Stimulated activated CD4-positive, alpha-beta T cell treated with anti-CD3 and anti-CD28 coated beads, Interleukin-2, amount 100 ng/mL, for 4 hours (primary cell): ENCODE results near the gene LIMS1.
A peak's percentile ranks its signal among the peaks of the same experiment; 100 is the strongest.
"Not testable (repeated sequence)": the region's sequence is repeated elsewhere in the genome, so short reads cannot be mapped to it uniquely, and the experiment has no call there.

Source experiments
- DNase-seq: peaks from one replicate; pipeline ENCODE4 v3.0.0-alpha.2; 2020; ENCODE audit warnings: low read depth

LIMS1 gene

GRCh38 chr2:108552566-108552965 is 18.3 kb downstream of the LIMS1 start:
- no peak for DNase-seq

- no peak for DNase-seq
Observed at GRCh38 chr2:108553209-108553919, 19.1 kb downstream of the LIMS1 start.

DNA sequence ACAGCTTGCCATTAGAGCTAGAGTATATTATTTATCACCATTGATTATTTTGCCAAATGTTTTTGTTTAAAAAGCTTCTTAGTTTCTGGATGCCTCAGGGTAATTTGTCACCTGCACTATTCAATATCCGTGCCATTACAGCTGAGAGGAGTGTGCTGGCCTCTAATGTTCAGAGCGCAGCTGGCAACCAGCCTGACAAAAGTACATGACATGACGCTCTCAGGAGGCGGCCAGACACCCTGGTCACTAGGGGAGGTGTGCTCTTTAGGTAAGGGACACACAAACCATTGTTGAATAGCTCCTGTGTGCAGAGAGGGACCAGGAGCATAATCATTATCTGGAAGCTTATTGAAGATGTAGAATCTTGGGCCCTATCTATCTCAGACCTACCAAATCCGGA is 20.3 kb downstream of the LIMS1 start:
- no peak for DNase-seq

GRCh38 chr2:108555572-108555971 is 21.3 kb downstream of the LIMS1 start:
- DNase-seq = no peak

GRCh38 chr2:108556581-108556980 is 22.3 kb downstream of the LIMS1 start:
- DNase-seq = not testable (repeated sequence)

- DNase-seq = no peak
Observed at GRCh38 chr2:108560241-108560811, 26.1 kb downstream of the LIMS1 start.

GRCh38 chr2:108560895-108561530 is 26.7 kb downstream of the LIMS1 start:
- no peak for DNase-seq

- DNase-seq = no peak
Observed at GRCh38 chr2:108562274-108562673, 28.0 kb downstream of the LIMS1 start.

- DNase-seq = no peak
Observed at GRCh38 chr2:108564510-108564909, 30.2 kb downstream of the LIMS1 start.

- DNase-seq = no peak
Observed at GRCh38 chr2:108565778-108566375, 31.6 kb downstream of the LIMS1 start.

- no peak for DNase-seq
Observed at GRCh38 chr2:108570416-108570815, 36.1 kb downstream of the LIMS1 start.

DNA sequence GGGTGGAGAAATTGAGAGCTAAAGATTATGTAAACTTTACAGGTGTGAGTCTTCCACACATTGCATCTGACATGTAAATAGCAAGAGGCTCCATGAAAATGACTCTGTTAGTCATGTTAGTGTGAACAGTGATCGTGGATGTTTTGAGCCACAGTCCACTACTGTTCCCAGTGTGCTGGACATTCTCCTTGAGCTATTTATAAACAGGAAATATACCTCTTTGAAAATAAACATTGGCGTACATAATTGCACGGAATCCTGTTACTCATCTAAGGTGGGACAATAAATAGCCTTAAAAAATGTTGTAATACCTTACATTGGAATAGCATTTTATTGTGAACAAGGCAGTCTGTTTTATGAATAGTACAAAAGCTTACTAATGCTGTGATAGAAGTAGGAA is 37.0 kb downstream of the LIMS1 start:
- DNase-seq = no peak

DNA sequence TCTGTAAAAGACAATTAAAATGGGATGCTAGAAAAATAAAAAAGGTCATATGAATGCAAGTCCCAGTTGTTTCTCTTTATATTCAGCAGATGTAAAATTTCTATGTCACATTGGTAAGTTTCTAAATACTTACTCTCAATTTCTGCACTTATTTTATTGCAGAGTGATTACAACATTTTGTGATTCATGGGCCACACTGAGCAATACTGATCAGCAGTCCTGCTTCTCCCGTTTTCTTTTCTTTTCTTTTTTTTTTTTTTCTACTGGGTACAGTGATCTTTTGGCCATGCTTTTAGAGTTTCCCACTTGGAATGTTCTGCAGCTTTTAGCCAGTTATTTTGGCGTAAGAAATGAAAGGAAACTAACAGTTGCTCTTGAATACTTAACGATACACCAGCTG is 38.8 kb downstream of the LIMS1 start:
- no peak for DNase-seq

DNA sequence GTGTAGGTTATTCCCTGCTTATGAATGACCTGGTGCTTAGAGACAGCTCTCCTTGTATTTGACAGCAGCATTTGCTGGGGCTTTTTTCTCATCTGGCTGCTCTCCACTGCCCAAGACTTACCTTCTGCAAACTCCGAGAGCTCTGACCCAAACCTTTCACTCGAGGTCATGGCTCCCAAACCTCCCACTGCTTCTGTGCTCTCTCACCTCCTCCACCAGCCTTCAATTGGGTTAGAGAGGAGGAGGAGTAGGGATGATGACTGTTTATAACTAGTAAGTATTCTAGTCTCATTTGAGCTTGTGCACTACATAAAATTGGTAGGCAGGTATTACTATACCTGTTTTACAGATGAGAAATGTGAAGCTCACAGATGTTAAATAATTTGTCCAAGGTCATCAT is 40.1 kb downstream of the LIMS1 start:
- no peak for DNase-seq

GRCh38 chr2:108575132-108575966 is 41.1 kb downstream of the LIMS1 start:
- no peak for DNase-seq

GRCh38 chr2:108577099-108577498 is 42.8 kb downstream of the LIMS1 start:
- no peak for DNase-seq

DNA sequence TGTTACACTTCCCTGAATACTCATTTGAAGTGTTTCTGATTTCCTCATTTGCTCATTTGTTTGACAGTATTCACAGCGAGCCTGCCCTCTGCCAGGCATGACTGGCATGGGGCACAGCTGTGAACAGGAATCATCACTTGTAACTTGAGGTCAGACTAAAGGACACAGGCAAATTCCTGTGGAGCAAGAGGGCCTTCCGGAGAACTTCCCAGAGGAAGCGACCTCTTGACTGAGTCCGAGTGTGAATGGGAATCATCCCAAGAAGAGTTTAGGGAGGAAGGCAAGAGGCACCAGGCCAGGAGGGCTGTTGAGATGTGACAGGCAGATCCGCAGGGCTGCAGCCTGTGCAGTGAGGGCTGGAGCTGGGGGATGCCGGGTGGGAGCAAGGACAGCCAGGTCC is 45.4 kb downstream of the LIMS1 start:
- DNase-seq = no peak

- DNase-seq = no peak
Observed at GRCh38 chr2:108580050-108580449, 45.8 kb downstream of the LIMS1 start.

- DNase-seq = peak; percentile 45
Observed at GRCh38 chr2:108583903-108584520, 49.7 kb downstream of the LIMS1 start.

DNA sequence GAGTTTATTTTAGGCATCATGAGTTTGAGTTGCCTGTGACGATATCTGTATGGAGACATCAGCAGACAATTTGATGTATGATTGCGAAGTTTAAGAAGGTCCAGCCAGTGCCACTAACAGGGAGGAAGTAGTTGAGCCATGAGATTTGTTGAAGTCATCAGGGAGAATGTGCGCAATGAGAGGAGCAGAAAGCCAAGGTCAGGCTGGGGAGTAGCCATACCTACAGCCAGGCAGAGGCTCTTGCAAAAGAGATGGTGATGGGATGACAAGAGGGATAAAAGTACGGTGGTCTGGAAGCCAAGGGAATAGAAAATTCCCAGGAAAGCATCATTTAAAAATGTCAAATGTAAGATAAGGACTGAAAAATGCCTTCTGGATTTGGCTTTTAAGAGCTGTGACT is 51.2 kb downstream of the LIMS1 start:
- no peak for DNase-seq

GRCh38 chr2:108586116-108586515 is 51.8 kb downstream of the LIMS1 start:
- DNase-seq = no peak

DNA sequence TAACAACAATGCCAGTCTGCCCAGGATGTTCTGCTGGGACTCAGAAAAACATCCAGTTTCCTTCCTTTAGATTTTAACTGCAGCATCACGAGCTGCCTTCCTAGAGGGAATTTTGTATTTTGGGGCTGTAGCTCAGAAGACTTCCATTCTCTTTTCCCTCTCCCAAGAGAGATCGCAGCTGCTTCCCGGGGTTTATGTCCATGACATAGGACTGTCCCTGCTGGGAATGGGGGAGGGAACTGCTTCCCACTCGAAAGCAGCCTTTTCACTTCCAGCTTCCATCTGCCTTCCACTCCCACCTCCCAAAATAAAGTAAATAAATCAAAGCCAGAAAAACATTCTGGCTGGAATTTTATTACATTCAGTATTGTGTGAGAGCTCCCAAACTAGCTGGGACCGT is 52.4 kb downstream of the LIMS1 start:
- DNase-seq = no peak
